Measurements from ENCODE around the gene CST9. TPM values are rescaled to one million over a fixed set of nuclear protein-coding genes. Genes with fewer than 3 reads are reported as not detected.

Gene CST9
- total RNA-seq, 1 experiment from 2014 or later: not detected

- TF ChIP-seq ZFX (IDR thresholded peaks at IDR 0.05) (no peak), ELF1 (IDR thresholded peaks at IDR 0.05; ENCODE audit: borderline replicate concordance, low read depth) (no peak), POLR2AphosphoS5 (IDR thresholded peaks at IDR 0.05; ENCODE audit: low read depth, low read length) (no peak), SRF (IDR thresholded peaks at IDR 0.05; ENCODE audit: low read depth) (no peak), POLR2A (IDR thresholded peaks at IDR 0.05; ENCODE audit: borderline replicate concordance, extremely low read depth, insufficient read depth, insufficient read length) (no peak), SP1 (IDR thresholded peaks at IDR 0.05; ENCODE audit: low read depth) (no peak), SIN3A (IDR thresholded peaks at IDR 0.05; ENCODE audit: low read depth) (no peak), EGR1 (IDR thresholded peaks at IDR 0.05; ENCODE audit: low read depth) (no peak), CEBPB (IDR thresholded peaks at IDR 0.05; ENCODE audit: low read depth) (no peak), EZH2phosphoT487 (IDR thresholded peaks at IDR 0.05; ENCODE audit: borderline replicate concordance) (no peak), TCF7L2 (IDR thresholded peaks at IDR 0.05; ENCODE audit: borderline replicate concordance, extremely low read depth, insufficient read depth, insufficient read length) (no peak), JUND (IDR thresholded peaks at IDR 0.05) (no peak)
- TF ChIP-seq, protein P1, sequence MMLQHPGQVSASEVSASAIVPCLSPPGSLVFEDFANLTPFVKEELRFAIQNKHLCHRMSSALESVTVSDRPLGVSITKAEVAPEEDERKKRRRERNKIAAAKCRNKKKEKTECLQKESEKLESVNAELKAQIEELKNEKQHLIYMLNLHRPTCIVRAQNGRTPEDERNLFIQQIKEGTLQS (IDR thresholded peaks at IDR 0.05): no peak
- H2AFZ ChIP-seq (ENCODE audit: low read depth, low read length, poor library complexity, severe bottlenecking): no peak overlapping the region
- ATAC-seq (no peak), DNase-seq (ENCODE audit: low read depth, low spot score) (no peak)
- no peaks in the 10 kb centered on the region for H3K9me2 ChIP-seq (ENCODE audit: insufficient read depth)
- no peak overlapping the region for H3K9ac ChIP-seq (ENCODE audit: low read length)
- H3K4me3 ChIP-seq (replicated peaks in 1 of 2; ENCODE audit: low read depth in 1 of 2, low read length in 2 of 2): no peak overlapping the region
- no peak overlapping the region for H3K4me2 ChIP-seq (ENCODE audit: low read length)
- ChIA-PET RAD21 (ENCODE audit: low non-redundant PET in 1 of 2, low total read pairs in 2 of 2, uncharacterized antibody in 2 of 2, unreplicated experiment in 2 of 2) (no interaction called here), CTCF (no interaction called here), POLR2A (no interaction called here)
- no peaks in the 10 kb centered on the region for H3K4me1 ChIP-seq (ENCODE audit: control insufficient read depth in 1 of 2, insufficient read depth in 2 of 2, low read length in 2 of 2)
- no peaks in the 10 kb centered on the region for H3K9me3 ChIP-seq (ENCODE audit: control insufficient read depth in 1 of 2, insufficient read depth in 1 of 2, low read depth in 1 of 2, low read length in 2 of 2)
- no peak overlapping the region for H3K27ac ChIP-seq (ENCODE audit: low read depth, low read length)
- no TSS peak for BruUV-seq (replicated peaks)
- H4K20me1 ChIP-seq (ENCODE audit: insufficient read depth): no peaks in the 10 kb centered on the region; the same call in 1 of the 2 replicates
- no peaks in the 10 kb centered on the region for H3K79me2 ChIP-seq (ENCODE audit: insufficient read depth, low read length)
- H3K27me3 ChIP-seq (ENCODE audit: insufficient read depth, low read length): peaks cover 26% of the 10 kb centered on the region
- H3K36me3 ChIP-seq (ENCODE audit: control insufficient read depth in 1 of 2, insufficient read depth in 2 of 2, low read length in 2 of 2): no peaks in the 10 kb centered on the region
- intact Hi-C loops (cut with micrococcal nuclease): no loop called here
Observed at GRCh38 chr20:23568971-23569330, 36.8 kb downstream of the CST9 start.

DNA sequence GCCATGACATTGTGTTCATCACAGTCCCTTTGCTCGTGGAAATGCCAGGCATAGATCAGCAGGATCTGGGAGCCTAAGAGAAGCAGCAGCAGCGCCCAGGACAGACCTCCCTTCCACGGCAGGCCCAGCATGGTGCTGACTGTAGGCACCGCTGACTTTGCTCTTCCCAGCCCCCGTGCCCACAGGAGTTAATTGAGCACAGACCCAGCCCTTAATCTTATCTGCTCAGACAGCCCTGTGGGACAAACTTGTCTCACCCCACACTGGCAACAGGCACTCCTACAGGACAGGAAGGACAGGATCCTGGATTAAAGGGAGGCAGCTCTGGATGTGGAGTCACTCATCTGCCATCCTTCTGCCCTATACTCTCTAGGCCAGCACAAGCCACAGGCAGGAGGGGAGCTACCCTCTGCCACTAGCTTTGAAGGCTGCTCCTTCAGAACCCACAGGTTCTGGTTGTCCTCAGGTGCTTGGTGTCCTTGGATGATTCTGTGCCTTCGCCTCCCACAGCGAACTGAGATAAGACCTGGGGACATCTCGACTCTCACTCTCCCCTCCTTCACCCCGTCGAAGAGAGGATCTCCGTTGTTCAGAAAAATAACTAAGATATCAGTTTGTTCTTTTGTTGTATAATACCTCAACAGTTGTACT is 37.3 kb downstream of the CST9 start, which contains the start of gene CST9L:
Gene CST9L (minus strand): TSS at position 165 of the 651 bp plus-strand sequence. CDS start 34 bp downstream, at position 131.
- Histone ChIP-seq H3K4me2 (ENCODE audit: low read length) (no peak within 1 kb of the TSS), H3K27me3 (ENCODE audit: insufficient read depth, low read length) (peaks cover 26% of the 10 kb centered on the region), H3K4me1 (ENCODE audit: control insufficient read depth in 1 of 2, insufficient read depth in 2 of 2, low read length in 2 of 2) (no peaks in the 10 kb centered on the region), H3K9me2 (ENCODE audit: insufficient read depth) (no peaks in the 10 kb centered on the region), H2AFZ (ENCODE audit: low read depth, low read length, poor library complexity, severe bottlenecking) (no peak within 1 kb of the TSS), H3K9ac (ENCODE audit: low read length) (no peak within 1 kb of the TSS), H3K79me2 (ENCODE audit: insufficient read depth, low read length) (no peaks in the 10 kb centered on the region), H3K36me3 (ENCODE audit: control insufficient read depth in 1 of 2, insufficient read depth in 2 of 2, low read length in 2 of 2) (no peaks in the 10 kb centered on the region), H3K9me3 (ENCODE audit: control insufficient read depth in 1 of 2, insufficient read depth in 1 of 2, low read depth in 1 of 2, low read length in 2 of 2) (no peaks in the 10 kb centered on the region), H3K4me3 (replicated peaks in 1 of 2; ENCODE audit: low read depth in 1 of 2, low read length in 2 of 2) (no peak within 1 kb of the TSS), H3K27ac (ENCODE audit: low read depth, low read length) (no peak within 1 kb of the TSS), H4K20me1 (ENCODE audit: insufficient read depth) (no peaks in the 10 kb centered on the region; the same call in 1 of the 2 replicates)
- RAD21 ChIA-PET (ENCODE audit: low non-redundant PET in 1 of 2, low total read pairs in 2 of 2, uncharacterized antibody in 2 of 2, unreplicated experiment in 2 of 2): no interaction called here
- CTCF ChIA-PET: no interaction called here
- ATAC-seq (no peak), DNase-seq (ENCODE audit: low read depth, low spot score) (no peak)
- POLR2A ChIA-PET: no interaction called here
- intact Hi-C loops (cut with micrococcal nuclease): no loop called here
- BruUV-seq (replicated peaks): no TSS peak
- TF ChIP-seq ELF1 (IDR thresholded peaks at IDR 0.05; ENCODE audit: borderline replicate concordance, low read depth) (no peak), POLR2A (IDR thresholded peaks at IDR 0.05; ENCODE audit: borderline replicate concordance, extremely low read depth, insufficient read depth, insufficient read length) (no peak), CBX3 (IDR thresholded peaks at IDR 0.05; ENCODE audit: low read depth) (no peak), REST (IDR thresholded peaks at IDR 0.05; ENCODE audit: low read depth) (no peak)
- TF ChIP-seq, protein P2, sequence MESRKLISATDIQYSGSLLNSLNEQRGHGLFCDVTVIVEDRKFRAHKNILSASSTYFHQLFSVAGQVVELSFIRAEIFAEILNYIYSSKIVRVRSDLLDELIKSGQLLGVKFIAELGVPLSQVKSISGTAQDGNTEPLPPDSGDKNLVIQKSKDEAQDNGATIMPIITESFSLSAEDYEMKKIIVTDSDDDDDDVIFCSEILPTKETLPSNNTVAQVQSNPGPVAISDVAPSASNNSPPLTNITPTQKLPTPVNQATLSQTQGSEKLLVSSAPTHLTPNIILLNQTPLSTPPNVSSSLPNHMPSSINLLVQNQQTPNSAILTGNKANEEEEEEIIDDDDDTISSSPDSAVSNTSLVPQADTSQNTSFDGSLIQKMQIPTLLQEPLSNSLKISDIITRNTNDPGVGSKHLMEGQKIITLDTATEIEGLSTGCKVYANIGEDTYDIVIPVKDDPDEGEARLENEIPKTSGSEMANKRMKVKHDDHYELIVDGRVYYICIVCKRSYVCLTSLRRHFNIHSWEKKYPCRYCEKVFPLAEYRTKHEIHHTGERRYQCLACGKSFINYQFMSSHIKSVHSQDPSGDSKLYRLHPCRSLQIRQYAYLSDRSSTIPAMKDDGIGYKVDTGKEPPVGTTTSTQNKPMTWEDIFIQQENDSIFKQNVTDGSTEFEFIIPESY (IDR thresholded peaks at IDR 0.05; ENCODE audit: extremely low read depth, insufficient replicate concordance, low read length): no peak
- TF ChIP-seq, protein P3, sequence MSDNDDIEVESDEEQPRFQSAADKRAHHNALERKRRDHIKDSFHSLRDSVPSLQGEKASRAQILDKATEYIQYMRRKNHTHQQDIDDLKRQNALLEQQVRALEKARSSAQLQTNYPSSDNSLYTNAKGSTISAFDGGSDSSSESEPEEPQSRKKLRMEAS (IDR thresholded peaks at IDR 0.05): no peak

All from HCT116 (cell line).